NCI-H2196 treated with DMSO at 0.1 percent for 48 hours (cell line): Measurements from ENCODE around the gene GADL1.

Experiments used
- DNase-seq: peaks from one replicate; lab custom pipeline; 2025; ENCODE audit not compliant: unreplicated experiment; lab: John Stamatoyannopoulos, UW

GADL1 gene

DNA sequence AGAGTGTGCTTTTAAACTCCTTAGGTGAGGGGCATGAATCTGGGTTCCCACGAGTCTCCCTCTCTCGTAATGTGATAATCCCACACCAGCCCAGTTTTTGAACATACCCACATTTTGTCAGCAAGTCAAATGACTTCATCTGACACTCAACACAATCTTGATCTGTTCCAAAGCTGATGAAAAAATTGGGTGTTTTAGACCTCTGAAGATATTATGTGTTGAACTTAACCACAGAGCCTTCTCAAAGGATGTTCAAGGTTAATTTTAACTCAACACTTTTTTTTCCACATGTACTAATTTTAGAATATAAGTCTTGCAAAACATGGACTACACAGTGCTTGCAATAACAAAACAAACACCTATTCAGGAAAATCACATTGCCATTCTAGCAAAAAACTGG, 164.9 kb downstream of the GADL1 start:
- no peak for DNase-seq

DNA sequence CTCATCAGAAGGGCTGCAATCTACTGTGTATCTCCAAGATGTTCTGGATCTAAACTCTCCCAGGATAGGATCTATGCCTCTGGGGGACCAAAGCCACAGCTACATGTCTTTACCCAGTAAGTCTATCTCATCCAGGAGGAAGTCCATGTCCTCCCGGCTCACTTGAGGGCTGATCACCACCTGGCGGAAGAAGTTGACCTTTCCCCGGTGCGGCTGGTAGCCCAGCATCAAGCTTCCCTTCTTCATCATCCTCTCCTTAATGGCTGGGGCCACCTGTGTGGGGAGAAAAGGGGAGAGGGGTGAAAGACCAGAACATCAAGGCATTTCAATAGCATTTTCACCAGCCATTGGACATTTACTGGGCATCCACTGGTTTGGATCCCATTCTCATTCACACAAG, 166.3 kb downstream of the GADL1 start:
- DNase-seq = no peak

DNA sequence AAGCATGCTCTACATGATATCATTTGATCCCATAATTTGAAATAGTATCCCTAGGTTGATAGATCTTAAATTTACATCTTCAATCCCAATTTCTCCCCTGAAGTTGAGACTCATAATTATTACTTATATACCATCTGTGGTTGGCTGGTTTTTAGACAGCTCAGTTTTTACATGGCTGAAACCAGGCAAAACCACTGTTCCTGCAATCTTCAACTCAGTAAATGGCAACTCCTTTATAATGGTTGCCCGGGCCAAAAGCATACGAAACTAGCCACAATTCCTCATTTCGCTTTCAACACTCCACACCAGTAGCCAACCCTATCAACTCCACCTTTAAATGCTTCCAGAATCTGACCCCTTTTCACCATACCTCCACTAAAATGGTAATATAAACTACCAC, 169.6 kb downstream of the GADL1 start:
- DNase-seq = no peak

- DNase-seq = no peak
Observed at GRCh38 chr3:30723211-30723610, 171.2 kb downstream of the GADL1 start.

DNA sequence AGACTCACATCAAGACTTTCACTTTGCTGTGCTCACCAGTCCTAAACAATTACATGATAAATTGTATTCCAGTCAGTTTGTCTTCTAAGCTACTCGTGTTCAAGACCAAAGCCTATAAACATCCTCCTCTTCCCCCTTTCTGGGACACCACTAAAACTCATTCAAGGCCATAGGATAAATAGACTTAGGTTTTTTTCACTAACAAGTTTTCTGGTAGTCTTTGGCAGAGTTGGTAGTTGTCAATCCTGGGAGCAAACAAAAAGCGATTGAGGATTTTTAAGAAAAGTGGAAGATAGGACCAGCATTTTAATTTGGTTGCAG, 173.2 kb downstream of the GADL1 start:
- DNase-seq = no peak

GRCh38 chr3:30720586-30721313, 173.7 kb downstream of the GADL1 start:
- DNase-seq = no peak

DNA sequence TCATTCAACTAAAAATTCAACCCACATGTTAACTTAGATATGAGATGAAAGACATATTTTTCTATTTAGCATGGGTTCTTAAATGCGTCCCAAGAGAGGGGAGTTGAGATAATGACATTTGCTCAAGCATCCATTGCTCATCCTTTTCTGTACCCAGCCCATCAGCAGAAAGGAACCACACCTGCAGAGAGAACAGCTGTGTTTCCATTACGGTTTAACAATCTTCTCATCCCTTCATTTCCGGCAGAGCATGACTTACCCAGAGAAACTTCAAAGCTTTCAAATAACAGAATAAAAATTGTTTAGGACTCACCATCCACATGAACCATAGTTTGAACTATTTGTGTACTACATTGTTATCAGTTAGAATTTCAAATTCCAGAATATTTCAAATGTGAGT, 174.9 kb downstream of the GADL1 start:
- DNase-seq = no peak

DNA sequence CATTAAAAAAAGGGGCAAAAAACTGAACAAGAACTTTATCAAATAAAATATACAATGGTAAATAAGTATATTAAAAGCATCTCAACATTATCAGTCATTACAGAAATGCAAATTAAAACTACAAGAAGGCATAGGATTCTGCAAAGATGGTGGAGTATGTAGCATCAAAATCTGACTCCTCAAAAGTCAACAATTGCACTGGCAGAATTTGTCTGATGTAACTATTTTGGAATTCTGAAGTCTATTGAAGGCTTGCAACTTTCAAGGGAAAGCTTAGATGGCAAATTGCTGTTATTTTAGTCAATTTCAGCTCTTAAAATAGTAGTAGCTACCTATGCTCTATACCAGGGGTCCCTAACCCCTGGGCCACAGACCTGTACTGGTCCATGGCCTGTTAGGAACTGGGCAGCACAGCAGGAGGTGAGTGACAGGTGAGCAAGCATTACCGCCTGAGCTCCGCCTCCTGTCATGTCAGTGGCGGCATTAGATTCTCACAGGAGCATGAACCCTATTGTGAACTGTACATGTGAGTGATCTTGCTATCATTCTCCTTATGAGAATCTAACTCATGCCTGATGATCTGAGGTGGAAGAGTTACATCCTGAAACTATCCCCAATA, 180.5 kb downstream of the GADL1 start:
- DNase-seq = no peak

DNA sequence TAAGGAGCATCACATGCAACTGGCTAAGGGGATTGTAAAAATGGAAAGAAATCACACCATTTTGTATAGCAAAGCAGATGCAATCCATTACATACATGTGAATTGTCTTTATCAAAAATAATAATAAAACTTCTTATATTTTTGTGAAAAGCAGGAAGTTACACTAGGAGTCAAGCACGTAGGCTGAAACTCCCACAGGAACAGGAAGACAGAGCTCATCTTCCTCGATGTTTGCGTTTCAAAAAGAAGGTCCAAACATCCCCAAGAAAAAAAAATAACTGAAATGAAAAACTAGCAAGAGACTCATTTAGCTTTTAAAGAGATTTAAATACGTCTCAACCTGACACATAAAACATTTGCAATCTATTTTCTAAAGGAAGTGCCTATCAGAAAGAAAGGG, 181.5 kb downstream of the GADL1 start:
- no peak for DNase-seq

DNA sequence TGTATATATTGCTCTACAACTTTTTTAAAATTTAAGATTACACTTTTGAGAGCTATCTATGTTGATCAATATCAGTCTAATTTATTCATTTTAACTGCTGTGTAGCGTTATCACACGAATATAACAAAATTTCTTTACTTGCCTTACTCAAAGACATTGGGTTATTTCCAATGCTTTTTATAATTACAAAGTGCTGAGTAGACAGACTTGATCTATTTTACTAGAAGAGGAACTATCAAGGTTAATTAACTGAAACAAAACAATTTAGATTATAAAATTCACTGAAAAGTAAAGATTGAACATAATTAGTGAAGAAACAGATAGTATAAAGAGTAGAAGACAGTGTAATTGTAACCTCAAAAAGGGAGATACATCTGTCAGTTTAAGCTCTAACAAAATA, 182.6 kb downstream of the GADL1 start:
- no peak for DNase-seq

DNA sequence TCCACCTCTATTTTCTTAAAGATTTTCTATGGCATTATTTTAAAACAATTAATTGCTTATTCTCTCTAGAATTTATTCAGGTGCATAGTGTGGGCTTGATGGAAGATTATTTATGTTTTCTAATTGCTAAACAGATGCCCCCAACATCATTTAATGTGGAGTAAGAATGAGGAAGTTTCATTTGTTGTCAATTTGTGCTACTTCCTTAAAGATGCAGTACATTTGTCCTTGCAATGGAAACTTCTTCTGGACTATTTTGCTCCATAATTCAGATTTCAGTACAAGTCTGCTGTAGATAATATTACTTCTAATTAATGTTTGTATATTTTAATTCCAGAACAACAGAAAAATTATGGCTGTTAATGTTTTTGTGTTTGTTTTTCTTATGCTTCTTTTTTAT, 183.3 kb downstream of the GADL1 start:
- DNase-seq = no peak

- DNase-seq = no peak
Observed at GRCh38 chr3:30710017-30710416, 184.4 kb downstream of the GADL1 start.

- no peak for DNase-seq
Observed at GRCh38 chr3:30708472-30708871, 186.0 kb downstream of the GADL1 start.

DNA sequence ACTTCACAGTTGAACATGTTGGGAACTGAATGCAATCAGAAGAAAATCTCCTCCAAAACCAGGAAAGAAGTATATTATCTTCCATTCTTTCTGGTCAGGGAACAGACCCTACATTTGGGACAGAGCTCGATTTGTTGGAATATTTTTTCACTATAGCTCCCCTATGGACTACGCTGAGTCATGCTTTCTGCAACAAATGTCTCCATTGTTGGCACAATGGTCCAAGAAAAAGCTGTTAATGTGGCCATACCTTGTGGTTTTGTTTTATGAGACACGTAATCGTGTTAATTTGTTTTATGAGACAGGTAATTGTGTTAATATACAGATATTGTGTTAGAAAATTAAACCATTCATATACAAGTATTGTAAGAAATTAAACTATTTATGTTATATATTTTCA, 186.6 kb downstream of the GADL1 start:
- no peak for DNase-seq

DNA sequence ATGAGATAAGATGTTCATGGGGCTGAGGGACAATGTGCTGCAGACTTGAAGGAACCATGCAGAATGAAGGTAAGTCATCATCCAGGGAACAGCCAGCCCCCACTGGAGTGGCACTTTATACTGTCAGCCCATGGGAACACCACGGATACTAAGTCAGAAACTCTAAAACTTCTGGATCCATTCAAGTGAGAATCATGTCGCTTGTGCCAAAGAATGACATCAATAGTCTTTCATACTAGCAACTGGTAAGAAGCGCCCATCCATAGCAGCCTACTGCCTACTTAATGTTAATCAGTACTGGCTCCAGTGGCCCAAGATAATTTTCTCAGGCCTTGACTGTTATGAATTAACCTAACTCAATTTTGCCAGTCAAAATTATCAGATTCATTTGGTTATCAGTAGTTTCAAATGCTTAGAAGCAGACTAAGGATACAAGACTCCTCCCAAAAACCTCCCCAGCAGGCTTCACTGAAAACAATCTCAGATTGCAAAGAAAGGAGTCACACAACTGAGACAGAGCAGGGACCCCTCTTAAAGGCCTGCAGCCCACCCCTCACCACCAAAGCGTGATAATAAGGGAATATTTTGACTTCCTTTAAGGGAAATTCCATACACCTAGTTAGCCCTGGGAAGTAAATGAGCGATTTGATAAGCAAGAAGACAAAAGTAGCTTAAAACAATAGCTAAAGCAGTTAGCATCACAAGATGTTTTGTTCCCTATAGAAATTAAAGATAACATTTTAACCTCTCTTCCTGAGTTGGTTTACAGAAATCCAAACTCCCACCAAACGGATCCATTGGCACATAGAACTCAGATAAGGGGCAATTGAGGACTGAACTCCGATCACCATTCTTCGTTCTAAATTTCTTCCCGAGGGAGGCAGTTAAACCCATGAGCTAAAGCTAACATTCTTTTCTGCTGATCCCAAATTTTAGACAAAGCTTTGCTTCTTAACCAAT, 189.2 kb downstream of the GADL1 start:
- no peak for DNase-seq

DNA sequence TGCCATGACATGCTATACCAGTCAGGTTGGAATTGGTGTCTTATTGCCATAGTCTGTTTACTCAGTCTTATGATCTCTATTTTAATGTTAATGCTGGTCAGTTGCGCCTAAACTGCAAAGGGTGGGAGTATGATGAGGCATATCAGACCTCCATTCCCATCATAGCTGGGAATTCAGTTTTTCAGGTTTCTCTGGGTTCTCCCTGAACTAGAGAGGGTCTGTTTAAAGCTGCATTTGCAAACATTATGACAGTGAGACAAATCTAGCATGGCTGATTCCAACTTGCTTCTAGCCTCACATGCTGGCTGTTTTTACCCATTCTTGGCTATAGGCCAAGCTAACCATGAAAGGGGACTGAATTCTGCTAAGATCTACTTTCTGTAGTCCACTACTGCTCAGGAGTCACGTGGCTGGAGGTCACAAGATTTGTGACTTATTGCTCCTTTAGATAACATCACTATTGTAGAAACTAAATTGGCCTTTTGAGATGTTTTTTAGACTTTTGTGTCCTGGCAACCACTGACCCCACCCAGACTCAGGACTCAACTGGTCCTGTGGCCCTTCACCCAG, 191.5 kb downstream of the GADL1 start:
- no peak for DNase-seq

DNA sequence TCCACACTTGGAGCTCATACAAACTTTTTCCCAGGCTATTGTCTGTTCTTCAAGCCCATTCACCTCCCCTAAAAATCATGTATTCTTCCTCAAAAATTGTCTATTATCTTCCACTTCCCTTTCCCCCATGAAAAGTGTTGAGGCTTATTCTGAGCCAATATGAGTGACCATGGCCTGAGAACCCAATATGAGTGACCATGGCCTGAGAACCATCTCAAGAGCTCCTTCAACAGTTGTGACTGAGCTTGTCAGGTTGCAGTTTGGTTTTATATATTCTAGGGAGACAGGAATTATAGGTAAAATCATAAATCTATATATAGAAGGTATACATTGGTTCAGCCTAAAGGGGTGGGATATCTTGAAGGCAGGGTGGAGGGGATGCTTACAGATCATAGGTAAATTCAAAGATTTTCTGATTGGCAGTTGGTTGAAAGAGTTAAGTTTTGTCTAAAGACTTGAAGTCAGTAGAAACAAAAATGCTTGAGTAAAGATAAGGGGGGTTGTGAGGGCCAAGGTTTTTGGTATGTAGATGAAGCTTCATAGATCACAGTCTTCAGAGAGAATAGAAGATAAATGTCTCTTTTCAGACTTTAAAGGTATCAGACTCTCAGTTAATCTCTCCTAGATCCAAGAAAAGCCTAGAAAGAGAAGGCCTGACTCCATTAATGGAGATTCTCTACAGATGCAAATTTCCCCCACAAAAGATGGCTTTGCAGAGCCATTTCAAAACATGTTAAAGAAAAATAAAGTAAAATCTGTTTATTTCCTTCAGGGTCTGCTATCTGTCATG, 192.2 kb downstream of the GADL1 start:
- no peak for DNase-seq

DNA sequence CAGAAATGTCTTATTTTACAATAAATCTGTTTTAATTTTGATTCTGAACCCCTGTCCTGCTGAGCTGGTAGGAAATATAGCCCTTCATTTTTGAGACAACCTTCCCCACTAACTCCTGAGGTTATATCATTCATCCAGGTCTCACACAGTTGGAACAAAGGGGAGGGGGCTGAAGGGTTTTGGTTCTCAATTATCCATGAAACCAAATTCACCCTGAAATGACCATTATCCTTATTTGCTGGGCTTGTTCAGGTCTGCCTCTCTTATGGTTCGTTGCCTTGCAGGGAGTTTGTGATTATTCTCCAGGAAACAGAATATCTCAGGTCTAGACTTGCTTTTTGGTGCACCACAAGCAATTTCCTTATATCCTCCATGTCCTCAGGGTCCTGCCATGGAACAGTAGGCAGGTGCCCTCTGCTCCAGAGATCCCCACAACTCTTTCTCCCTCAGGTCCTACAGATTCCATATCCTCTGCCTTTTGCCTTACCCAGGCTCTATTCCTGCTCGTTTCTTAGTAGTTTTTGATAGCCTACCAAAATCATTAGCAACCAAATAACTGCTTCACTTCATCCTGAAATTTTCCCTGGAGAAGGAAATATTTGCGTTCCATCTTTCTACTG, 193.6 kb downstream of the GADL1 start:
- DNase-seq = no peak

DNA sequence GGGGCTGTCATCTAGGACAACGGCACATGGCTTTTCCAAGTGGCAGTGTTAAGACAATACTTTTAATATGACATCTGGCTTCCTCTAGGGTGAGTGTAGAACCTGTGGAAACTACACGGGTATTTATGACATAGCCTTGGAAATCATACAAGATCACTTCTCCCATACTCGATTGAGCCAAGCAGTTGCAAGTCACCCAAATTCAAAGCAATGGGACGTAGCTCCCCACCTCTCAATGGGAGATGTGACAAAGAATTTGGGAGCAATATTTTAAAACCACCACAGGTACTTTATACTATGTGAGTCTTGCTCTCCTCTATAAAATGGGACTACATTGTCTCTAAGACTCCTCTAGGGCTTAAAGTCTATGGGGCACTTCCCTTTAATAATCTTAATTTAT, 194.5 kb downstream of the GADL1 start:
- no peak for DNase-seq

DNA sequence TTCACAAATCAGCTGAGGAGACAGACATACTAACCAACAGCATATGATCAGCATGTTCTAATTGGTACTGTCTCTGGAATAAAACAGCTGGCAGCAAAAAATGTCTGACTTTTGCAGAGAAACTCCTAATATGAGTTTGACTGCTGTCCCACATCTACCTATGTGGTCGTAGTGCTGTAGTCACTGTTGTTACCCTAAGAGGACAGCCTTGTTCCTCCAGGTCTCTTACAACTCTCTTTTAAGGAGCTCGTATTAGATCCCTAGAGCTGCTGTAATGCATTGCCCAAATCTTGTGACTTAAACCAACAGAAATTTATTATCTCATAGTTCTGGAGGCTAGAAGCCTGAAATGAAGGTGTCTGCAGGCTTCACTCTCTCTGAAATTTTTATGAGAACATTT, 195.9 kb downstream of the GADL1 start:
- DNase-seq = no peak

DNA sequence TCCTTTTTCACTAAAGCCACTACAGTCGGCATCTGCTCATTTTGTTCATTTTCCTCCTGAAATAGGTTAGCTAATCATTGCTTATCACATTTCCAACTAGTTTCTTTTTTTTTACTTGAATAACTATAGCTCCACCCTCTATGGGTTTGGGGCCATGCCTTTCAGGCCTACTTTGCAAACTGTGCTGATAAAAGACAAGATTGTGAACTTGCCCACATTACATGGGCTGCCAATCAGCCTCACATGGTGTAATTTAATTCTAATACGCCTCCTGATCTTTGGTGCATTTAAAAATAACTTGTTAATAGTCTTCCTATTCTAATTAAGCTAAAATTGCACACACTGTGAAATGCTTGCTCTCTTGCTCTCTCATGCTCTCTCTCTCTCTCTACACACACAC, 197.6 kb downstream of the GADL1 start:
- DNase-seq = no peak
